Activated T-cell treated with anti-CD3 and anti-CD28 coated beads, Interleukin-2, amount 50 U/mL, for 72 hours (primary cell): ENCODE measurements around the gene MYADML2. TPM values are rescaled to one million over a fixed set of nuclear protein-coding genes. Genes with fewer than 3 reads are reported as not detected.

ENCODE experiments used
- ATAC-seq, 2 donors: fragments of 150-1000 bp; cut with Tn5 transposase; replicated peaks in 1 of 2; 2 replicates each; pipeline ENCODE4 v1.10.0; 2021; ENCODE audit warnings: moderate library complexity in 2 of 2, mild to moderate bottlenecking in 1 of 2
- DNase-seq, 2 donors: peaks; one replicate each; pipeline ENCODE4 v3.0.0; 2021 to 2022; ENCODE audit warnings: mixed read lengths in 1 of 2
- H3K27ac Mint-ChIP-seq: one replicate; pipeline ENCODE4 v1.8.0; 2022; ENCODE audit warnings: mild to moderate bottlenecking, moderate library complexity, mixed read lengths
- H3K27me3 Mint-ChIP-seq: one replicate; pipeline ENCODE4 v1.8.0; 2022; ENCODE audit warnings: low read depth, mixed read lengths
- H3K36me3 Mint-ChIP-seq, 2 donors: one replicate each; pipeline ENCODE4 v1.8.0; 2022; ENCODE audit warnings: mixed read lengths in 2 of 2, mild to moderate bottlenecking in 1 of 2; ENCODE audit not compliant: insufficient read depth in 2 of 2
- H3K4me1 Mint-ChIP-seq: one replicate; pipeline ENCODE4 v1.8.0; 2022; ENCODE audit warnings: low read depth, mixed read lengths
- H3K4me3 Mint-ChIP-seq, 2 donors: one replicate each; pipeline ENCODE4 v1.8.0; 2022; ENCODE audit warnings: mild to moderate bottlenecking in 2 of 2, mixed read lengths in 2 of 2, moderate library complexity in 2 of 2
- H3K9me3 Mint-ChIP-seq, 2 donors: one replicate each; pipeline ENCODE4 v1.8.0; 2022; ENCODE audit warnings: mixed read lengths in 2 of 2
- total RNA-seq, 2 donors: library from RNA; stranded (reverse); gene quantifications; one replicate each; pipeline ENCODE4 v1.2.3, GENCODE V29; 2022

MYADML2 gene
- total RNA-seq, 2 donors from 2014 or later, result not detected

DNA sequence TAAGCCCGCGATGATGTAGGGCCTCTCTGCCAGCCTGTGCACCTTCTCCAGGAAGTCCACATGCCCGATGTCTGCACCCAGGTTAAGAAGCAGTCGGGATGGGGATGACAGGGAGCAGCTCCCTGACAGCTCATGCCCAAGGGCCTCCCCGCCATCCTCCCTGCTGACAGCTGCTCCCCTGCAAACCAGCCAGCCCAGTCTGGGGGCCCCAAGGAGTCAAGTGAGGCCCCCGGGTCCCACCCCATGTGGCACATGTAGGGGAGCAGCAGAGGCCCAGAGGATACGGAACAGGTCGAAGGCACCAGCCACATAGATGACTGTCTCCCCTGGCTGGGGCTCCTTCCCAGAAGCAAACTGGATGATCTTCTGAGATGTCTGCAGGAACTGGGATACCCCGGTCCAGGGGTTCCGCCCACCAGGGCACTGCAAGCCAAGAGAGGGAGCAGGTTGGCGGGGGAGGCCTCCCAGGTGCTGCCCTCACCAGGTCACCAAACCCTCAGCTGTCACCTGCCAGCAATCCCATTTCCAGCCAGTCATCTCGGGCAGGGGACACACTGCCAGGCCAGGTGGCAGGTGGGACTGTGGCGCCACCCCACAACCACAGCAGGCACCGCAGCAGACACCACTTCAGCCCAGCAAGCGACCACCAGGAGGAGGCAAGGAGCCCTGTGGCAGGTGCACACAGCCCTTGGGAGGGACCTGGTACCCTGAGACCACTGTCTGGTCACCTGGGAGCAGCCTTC is 40.4 kb downstream of the MYADML2 start:
- peaks cover 16% of the 10 kb centered on the region for H3K4me1 Mint-ChIP-seq
- no peaks in the 10 kb centered on the region for H3K27me3 Mint-ChIP-seq
- no peak overlapping the region for H3K4me3 Mint-ChIP-seq
- ATAC-seq, result no peak
- no peaks in the 10 kb centered on the region for H3K9me3 Mint-ChIP-seq
- no peaks in the 10 kb centered on the region for H3K36me3 Mint-ChIP-seq
- no peak for DNase-seq
- H3K27ac Mint-ChIP-seq, result no peak overlapping the region

DNA sequence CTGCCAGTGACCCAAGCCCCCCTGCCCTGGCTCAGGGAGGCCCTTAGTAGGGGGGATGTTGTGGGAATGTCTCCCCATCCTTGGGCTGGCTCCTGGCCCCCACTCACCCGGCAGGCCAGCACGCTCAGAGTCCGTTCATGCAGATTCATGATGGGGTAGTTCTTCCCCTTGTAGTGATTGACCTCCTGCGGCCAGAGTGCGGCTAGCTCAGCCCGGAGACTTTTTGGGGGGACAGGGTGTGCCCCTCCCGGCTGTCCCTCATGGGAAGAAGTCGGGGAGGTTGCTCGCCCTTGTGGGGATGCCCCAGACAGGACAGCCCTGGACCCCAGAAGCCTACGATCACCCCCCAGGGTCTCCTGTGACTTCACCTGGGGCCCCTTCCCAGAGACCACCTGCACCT is 41.0 kb downstream of the MYADML2 start:
- ATAC-seq, result no peak
- H3K4me3 Mint-ChIP-seq, result no peak overlapping the region

DNA sequence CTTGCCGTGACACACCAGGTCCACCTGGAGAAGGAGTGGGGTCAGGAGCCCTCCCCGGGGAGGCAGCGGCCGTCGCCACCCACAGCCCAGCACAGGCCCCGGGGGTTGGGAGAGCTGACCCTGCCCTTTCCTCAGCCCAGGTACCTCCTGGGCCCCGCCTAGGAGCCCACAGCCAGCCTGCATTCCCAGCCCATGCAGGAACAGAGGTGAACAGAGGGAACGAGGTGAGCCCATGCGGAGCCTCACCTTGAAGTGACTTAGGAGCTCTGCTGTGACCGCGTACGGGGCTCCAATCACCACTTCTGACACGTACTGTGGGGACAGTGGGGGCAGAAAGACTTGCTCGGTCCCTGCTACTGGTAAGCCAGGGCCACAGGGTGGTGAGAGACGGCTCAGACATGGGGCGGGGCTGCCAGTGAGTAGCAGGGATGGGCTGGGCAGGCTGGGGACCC is 41.6 kb downstream of the MYADML2 start:
- Mint-ChIP-seq H3K36me3 (no peaks in the 10 kb centered on the region), H3K9me3 (no peaks in the 10 kb centered on the region), H3K4me3 (no peak overlapping the region), H3K4me1 (peaks cover 14% of the 10 kb centered on the region), H3K27ac (no peak overlapping the region), H3K27me3 (peaks cover 12% of the 10 kb centered on the region)
- DNase-seq, result no peak
- ATAC-seq, result no peak

More for the DNA sequence above, 41.0 kb downstream of the MYADML2 start:
- Mint-ChIP-seq H3K4me1 (peaks cover 14% of the 10 kb centered on the region), H3K36me3 (no peaks in the 10 kb centered on the region), H3K27me3 (peaks cover 6% of the 10 kb centered on the region), H3K27ac (no peak overlapping the region), H3K9me3 (no peaks in the 10 kb centered on the region)
- no peak for DNase-seq

DNA sequence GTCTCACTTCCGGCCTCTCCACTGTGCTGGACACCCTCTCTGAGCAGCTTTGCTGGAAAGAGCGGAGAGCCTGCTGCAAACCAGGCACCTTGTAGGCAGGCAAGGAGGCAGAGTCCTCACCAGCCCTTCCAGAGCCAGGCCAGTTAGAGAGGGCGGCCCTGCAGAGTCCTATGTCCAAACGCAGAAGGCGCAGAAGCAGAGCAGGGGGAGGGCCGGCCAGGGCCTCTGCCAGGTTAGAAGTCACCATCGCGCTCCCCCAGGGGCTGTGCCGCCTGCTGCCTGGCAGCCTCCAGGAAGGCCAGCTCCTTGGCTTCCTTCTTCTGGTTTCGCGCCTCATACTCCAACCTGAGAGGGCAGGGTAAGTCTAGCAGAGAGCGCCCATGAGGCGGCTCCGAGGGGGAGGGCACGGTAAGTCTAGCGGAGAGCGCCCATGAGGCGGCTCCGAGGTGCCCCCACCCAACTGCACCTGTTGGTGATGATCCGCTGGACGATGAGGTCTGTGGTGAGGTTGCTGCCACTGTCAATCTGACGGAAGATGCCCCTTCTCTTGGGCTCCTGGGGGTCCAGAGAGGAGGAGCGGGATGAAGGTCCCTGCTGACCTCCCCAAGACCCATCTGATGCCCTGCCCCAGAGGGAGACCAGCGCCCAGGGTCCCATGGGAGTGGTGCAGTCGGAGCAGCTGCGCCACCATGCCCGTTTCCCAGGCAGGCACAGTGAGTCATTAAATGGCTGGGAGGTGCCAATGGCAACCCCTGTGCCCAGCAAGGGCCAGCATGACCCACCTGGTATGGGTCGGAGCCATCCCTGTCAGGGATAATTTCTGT is 42.2 kb downstream of the MYADML2 start:
- no peak for ATAC-seq

DNA sequence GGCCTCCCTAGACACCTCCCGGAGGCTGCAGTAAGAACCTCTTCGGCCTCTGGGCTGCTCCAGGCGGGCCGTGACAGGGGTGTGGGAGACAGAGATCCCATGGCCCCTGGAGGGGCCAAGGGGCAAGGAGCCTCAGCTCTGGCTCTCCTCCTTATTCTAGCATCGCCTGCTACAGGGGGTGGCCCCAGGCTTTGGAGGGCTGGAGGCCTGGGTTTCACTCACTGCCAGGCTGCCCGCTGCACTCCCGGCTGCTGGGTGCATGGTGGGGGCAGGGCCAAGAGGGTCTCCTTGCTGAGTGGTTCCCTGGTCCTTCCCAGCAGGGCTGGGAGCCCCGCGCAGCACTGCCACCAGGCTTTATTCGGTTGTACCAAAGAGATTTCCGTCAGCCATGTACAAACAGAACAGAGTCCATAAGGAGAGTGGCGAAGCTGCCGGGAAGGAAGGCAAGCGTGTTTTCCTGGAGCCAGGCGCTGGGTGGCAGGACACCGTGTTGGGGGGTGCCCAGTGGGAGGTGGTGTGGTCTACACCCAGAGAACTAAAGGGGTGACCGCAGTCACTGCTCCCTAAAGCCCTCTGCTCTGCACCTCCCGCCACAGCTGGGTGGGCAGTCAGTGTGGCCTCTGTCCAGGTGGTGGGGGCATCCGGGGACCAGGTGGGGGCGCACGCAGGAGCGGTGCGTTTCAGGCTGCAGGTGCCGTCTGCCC is 43.0 kb downstream of the MYADML2 start:
- ATAC-seq (no peak), DNase-seq (no peak)
- Mint-ChIP-seq H3K4me1 (peaks cover 2% of the 10 kb centered on the region), H3K4me3 (no peak overlapping the region), H3K27ac (no peak overlapping the region), H3K36me3 (peaks cover 0 to 5% of the 10 kb centered on the region in 2 donors), H3K9me3 (no peaks in the 10 kb centered on the region), H3K27me3 (peaks cover 12% of the 10 kb centered on the region)

More for the DNA sequence above, 42.2 kb downstream of the MYADML2 start:
- H3K36me3 Mint-ChIP-seq, result peaks cover 0 to 4% of the 10 kb centered on the region in 2 donors
- H3K4me1 Mint-ChIP-seq, result peaks cover 10% of the 10 kb centered on the region
- DNase-seq, result no peak
- H3K4me3 Mint-ChIP-seq, result no peak overlapping the region
- no peaks in the 10 kb centered on the region for H3K9me3 Mint-ChIP-seq
- peaks cover 12% of the 10 kb centered on the region for H3K27me3 Mint-ChIP-seq
- H3K27ac Mint-ChIP-seq, result no peak overlapping the region

DNA sequence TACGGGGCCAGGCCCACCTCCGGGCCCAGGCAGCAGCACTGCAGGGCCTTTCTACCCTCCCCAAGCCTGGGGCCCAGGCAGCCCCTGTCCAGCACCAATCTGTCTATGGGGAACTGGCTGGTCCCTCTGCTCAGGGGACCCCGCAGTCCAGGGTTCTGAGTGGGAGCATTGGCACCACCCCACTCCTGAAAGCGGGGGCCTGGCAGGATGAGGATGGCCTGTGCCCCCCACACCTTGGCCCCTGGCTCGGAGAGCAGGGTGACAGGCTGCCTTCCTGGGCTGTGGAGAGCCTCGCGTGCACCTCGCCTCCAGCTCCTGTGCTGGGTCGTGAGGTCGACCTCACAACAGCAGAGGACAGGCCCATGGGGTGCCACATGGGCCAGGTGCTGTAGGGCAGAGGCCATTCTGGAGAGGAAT is 43.6 kb downstream of the MYADML2 start:
- Mint-ChIP-seq H3K36me3 (peaks cover 0 to 5% of the 10 kb centered on the region in 2 donors), H3K9me3 (no peaks in the 10 kb centered on the region), H3K4me3 (no peak overlapping the region), H3K27ac (no peak overlapping the region), H3K27me3 (peaks cover 12% of the 10 kb centered on the region), H3K4me1 (no peaks in the 10 kb centered on the region)
- DNase-seq (no peak), ATAC-seq (no peak)

DNA sequence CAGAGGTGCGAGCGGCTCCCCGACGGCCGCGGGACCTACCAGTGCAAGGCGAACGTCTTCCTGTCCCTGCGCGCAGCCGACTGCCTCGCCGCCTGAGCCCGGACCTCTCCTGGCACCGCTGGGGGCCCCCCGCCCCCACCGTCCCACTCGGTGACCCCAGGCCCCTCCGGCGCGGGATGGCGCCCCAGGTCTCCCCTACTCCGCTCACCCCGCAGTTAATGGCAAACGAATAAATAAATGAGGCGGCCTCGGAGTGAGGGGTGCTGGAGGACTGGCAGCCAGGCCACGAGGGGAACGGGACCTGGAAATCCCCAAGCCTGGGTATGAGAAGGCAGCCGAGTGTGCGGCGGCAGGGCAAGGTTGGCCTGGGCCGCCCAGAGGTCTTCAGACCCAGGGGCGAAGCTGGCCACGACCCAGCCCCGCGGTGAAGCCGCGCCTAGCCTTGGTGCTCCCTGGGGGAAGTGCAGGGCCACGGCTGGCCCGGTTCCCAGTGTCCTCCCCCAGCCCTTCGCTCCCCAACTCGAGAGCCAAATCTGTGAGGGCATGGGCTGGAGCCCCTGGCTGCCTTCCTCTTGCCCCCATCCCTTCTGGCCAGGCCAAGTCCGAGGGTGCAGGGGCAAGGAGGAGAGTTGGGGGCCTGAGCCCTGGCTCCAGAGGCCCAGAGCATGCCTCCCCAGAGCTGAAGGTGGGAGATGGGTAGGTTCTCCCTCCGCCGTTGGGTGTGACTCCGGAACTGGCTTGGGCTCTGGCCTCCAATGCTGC is 44.2 kb downstream of the MYADML2 start:
- no peak for DNase-seq
- Mint-ChIP-seq H3K27me3 (peaks cover 12% of the 10 kb centered on the region), H3K4me1 (no peaks in the 10 kb centered on the region), H3K27ac (no peak overlapping the region), H3K9me3 (no peaks in the 10 kb centered on the region), H3K36me3 (peaks cover 0 to 6% of the 10 kb centered on the region in 2 donors), H3K4me3 (no peak overlapping the region)
- peak; percentile 22 to 40 for ATAC-seq

DNA sequence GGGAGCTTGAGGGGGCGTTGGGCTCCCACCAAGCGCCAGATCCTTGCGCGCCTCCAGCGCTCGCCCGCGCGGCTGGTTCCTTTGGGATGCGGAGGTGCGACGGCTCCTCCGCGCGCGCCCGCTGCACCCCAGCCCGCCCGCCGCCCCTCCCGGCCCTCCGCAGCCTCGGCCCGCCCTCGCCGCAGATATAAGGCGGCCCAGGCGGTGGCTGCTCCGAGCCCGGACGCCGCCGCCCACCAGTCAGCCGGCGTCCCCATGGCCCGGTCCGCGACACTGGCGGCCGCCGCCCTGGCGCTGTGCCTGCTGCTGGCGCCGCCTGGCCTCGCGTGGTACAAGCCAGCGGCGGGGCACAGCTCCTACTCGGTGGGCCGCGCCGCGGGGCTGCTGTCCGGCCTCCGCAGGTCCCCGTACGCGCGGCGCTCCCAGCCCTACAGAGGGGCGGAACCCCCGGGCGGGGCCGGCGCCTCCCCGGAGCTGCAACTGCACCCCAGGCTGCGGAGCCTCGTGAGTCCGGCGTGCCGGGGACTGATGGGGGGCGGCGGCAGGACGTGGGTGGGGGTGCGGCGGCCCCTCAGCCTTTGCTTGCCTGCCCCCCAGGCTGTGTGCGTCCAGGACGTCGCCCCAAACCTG is 44.9 kb downstream of the MYADML2 start, which contains the start of gene NPB:
TSS of gene NPB (plus strand) at position 216 of the 630 bp plus-strand sequence. CDS start at position 256, 40 bp downstream.
- Mint-ChIP-seq H3K27ac (no peak within 1 kb of the TSS), H3K9me3 (no peaks in the 10 kb centered on the region), H3K4me1 (no peaks in the 10 kb centered on the region), H3K36me3 (peaks cover 0 to 6% of the 10 kb centered on the region in 2 donors), H3K4me3 (peak within 1 kb of the TSS; percentile 1 to 4), H3K27me3 (peaks cover 12% of the 10 kb centered on the region)
- DNase-seq (peak in 1 of 2 donors; percentile 17), ATAC-seq (peak; percentile 52 to 63)

DNA sequence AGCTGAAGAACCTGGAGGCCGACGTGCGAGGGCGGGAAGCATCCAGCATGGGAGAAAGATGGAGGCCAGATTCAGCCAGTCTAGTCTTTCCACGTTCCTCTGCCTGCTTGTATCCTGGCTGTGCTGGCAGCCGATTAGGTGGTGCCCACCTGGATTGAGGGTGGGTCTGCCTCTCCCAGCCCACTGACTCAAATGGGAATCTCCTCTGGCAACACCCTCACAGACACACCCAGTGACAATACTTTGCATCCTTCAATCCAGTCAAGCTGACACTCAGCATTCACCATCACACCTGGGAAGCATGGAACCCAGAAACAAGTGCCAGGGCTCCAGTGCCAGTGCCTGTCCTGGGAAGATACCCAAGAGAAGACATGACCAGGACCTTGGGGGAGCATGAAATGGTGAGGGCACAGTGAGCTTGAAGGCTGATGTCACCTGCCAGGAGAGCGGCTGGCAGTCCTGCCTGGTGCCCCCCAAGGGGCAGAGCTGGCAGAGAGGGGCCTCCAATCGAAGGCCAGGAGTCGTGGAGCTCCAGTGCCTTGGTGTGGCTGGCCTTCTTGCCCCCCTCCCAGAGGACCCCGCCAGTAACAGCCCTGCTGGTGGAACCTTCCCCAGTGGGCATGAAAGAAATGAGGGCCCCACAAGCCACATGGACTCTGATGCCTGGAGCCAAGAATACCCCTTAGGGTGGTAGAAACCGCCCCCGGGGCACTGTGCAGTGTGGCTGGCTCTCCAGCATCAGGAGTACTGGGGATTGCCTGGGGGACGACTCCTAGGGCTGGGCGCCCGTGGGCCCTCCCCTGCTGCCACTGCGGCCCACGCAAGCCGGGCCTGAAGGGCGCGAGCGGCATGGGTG is 45.6 kb downstream of the MYADML2 start:
- Mint-ChIP-seq H3K36me3 (peaks cover 0 to 6% of the 10 kb centered on the region in 2 donors), H3K9me3 (no peaks in the 10 kb centered on the region), H3K27ac (no peak overlapping the region), H3K4me3 (peak overlapping the region; percentile 1 to 4), H3K4me1 (no peaks in the 10 kb centered on the region), H3K27me3 (peaks cover 12% of the 10 kb centered on the region)
- DNase-seq, result no peak
- ATAC-seq, result peak in 1 of 2 donors; percentile 19

DNA sequence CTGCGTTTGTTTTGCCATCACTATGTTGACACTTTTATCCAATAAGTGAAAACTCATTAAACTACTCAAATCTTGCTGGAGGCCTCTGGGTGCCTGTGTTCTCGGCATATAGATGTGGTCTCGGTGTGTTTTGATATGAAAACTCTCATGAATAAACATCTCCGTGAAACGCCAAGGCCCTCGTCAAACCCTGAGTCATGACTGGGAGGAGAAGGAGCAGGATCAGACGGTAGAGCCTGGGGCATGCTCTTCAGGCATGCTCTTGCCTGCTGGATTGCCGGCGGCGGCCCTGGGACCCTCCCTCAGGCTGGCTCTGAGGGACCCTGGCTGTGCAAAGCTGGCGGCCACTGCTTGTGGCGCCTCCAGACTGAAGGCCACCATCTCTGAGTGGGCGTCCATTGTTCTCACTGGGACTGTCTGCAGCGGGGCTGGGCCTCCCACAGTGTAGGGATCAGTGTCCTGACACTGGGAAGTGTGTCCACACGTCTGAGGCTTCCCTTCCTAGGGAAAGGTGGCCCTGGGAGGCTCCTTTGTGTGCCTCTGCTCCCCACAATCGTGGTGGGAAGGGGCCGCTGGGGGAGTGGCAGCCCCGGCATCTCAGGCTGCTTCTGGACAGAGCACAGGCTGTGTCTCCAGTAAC is 46.7 kb downstream of the MYADML2 start:
- Mint-ChIP-seq H3K9me3 (no peaks in the 10 kb centered on the region), H3K27ac (no peak overlapping the region), H3K4me1 (no peaks in the 10 kb centered on the region), H3K27me3 (peaks cover 12% of the 10 kb centered on the region), H3K4me3 (no peak overlapping the region), H3K36me3 (peaks cover 0 to 10% of the 10 kb centered on the region in 2 donors)
- ATAC-seq, result no peak
- no peak for DNase-seq
